ENCODE measurements around the gene CLEC16A.

Gene CLEC16A

GRCh38 chr16:11208916-11209665 lies 264.7 kb downstream of the CLEC16A start:
- H3K27ac ChIP-seq, result peak overlapping the region; percentile 60
- DNase-seq (ENCODE audit: low spot score), result peak; percentile 61
- ChIA-PET CTCF (no interaction called here), POLR2A (ENCODE audit: low non-redundant PET) (no interaction called here)
- TF ChIP-seq CTCF (conservative IDR thresholded peaks at IDR 0.05; ENCODE audit: low read depth), result no peak

GRCh38 chr16:11210260-11210659 lies 265.9 kb downstream of the CLEC16A start:
- TF ChIP-seq CTCF (conservative IDR thresholded peaks at IDR 0.05; ENCODE audit: low read depth), result no peak
- ChIA-PET CTCF (no interaction called here), POLR2A (ENCODE audit: low non-redundant PET) (no interaction called here)
- DNase-seq (ENCODE audit: low spot score), result no peak
- H3K27ac ChIP-seq, result no peak overlapping the region

GRCh38 chr16:11211061-11211976 lies 267.0 kb downstream of the CLEC16A start:
- DNase-seq (ENCODE audit: low spot score), result no peak
- no peak overlapping the region for H3K27ac ChIP-seq
- ChIA-PET POLR2A (ENCODE audit: low non-redundant PET) (no interaction called here), CTCF (interaction anchor here (0.7 kb wide), 1 partner anchor 226 kb away, joined by 3 read pairs; no protein-coding TSS in a partner anchor)
- TF ChIP-seq CTCF (conservative IDR thresholded peaks at IDR 0.05; ENCODE audit: low read depth), result no peak

GRCh38 chr16:11211977-11212797 lies 267.8 kb downstream of the CLEC16A start:
- ChIA-PET CTCF (interaction anchor here (0.7 kb wide), 1 partner anchor 225 kb away, joined by 3 read pairs; no protein-coding TSS in a partner anchor), POLR2A (ENCODE audit: low non-redundant PET) (no interaction called here)
- peak overlapping the region; percentile 21 for H3K27ac ChIP-seq
- no peak for DNase-seq (ENCODE audit: low spot score)
- TF ChIP-seq CTCF (conservative IDR thresholded peaks at IDR 0.05; ENCODE audit: low read depth), result no peak

- TF ChIP-seq CTCF (conservative IDR thresholded peaks at IDR 0.05; ENCODE audit: low read depth), result no peak
- DNase-seq (ENCODE audit: low spot score), result no peak
- POLR2A ChIA-PET (ENCODE audit: low non-redundant PET), result no interaction called here
- peak overlapping the region; percentile 21 for H3K27ac ChIP-seq
- CTCF ChIA-PET, result no interaction called here
These were observed 268.4 kb downstream of the CLEC16A start for GRCh38 chr16:11212798-11213196.

DNA sequence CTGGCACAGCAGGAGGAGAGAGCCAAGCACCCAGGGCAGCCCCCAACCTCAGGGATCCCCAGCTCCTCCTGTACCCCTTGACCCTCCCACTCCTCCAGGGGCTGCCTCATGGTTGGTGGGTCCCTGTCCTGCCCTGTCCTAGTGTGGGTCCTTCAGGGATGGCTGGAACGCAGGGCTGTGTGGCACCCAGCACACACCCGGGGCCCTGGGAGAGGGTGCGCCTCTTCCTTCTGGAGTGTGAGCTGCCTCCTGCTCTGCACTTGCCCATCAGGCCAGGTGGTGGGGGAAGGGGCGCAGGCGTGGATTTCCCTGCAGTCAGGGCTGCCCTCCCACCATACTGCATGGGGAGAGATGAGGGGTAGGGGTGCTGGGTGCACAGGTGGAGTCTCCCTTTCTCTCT lies 269.0 kb downstream of the CLEC16A start:
- TF ChIP-seq CTCF (conservative IDR thresholded peaks at IDR 0.05; ENCODE audit: low read depth), result no peak
- DNase-seq (ENCODE audit: low spot score), result no peak
- ChIA-PET POLR2A (ENCODE audit: low non-redundant PET) (no interaction called here), CTCF (no interaction called here)
- H3K27ac ChIP-seq, result peak overlapping the region; percentile 21

All from RWPE1 (cell line).